OCI-LY7 (cell line): Measurements from ENCODE around the gene ZSCAN5C. TPM values are rescaled to one million over a fixed set of nuclear protein-coding genes. Genes with fewer than 3 reads are reported as not detected.
"Not testable (repeated sequence)": the region's sequence is repeated elsewhere in the genome, so short reads cannot be mapped to it uniquely, and the experiment has no call there.

Experiments
- BruUV-seq: library from RNA; stranded (reverse); fragments of 400-500 nt; replicated peaks from 2 replicates; lab custom pipeline; 2021; lab: Mats Ljungman, UMichigan
- CTCF ChIA-PET: fragments of 300-600 bp; sonication (Branson Sonifier 250); formaldehyde crosslinking; loops from one replicate; lab custom pipeline; 2022; ENCODE audit warnings: antibody characterized with exemption; ENCODE audit not compliant: unreplicated experiment; lab: Charles Lee
- POLR2A ChIA-PET: fragments of 300-600 bp; sonication (Branson Sonifier 250); formaldehyde crosslinking; loops from one replicate; lab custom pipeline; 2022; ENCODE audit warnings: antibody characterized with exemption; lab: Charles Lee
- DNase-seq: peaks from one replicate; pipeline ENCODE4 v3.0.0-alpha.2; 2015; ENCODE audit warnings: low spot score
- H2AFZ ChIP-seq: fragments of 200-600 bp; sonication (generic), shearing (Covaris generic); 2 replicates; pipeline ENCODE4 v1.6.1; 2014; ENCODE audit warnings: mild to moderate bottlenecking, antibody characterized with exemption, low read length, moderate library complexity
- H3K27ac ChIP-seq: fragments of 200-600 bp; sonication (generic); 2 replicates; pipeline ENCODE4 v1.5.1; 2014; ENCODE audit warnings: mixed run types, low read depth, mild to moderate bottlenecking, moderate library complexity, low read length, inconsistent platforms; ENCODE audit not compliant: poor library complexity, severe bottlenecking
- H3K36me3 ChIP-seq: fragments of 200-600 bp; sonication (generic); 2 replicates; pipeline ENCODE4 v1.6.1; 2014; ENCODE audit warnings: mild to moderate bottlenecking, antibody characterized with exemption, low read length, moderate library complexity, mixed read lengths; ENCODE audit not compliant: insufficient read depth
- H3K4me1 ChIP-seq: fragments of 200-600 bp; sonication (generic); 2 replicates; pipeline ENCODE4 v1.5.1; 2014; ENCODE audit warnings: mild to moderate bottlenecking, low read length; ENCODE audit not compliant: insufficient read depth, poor library complexity, severe bottlenecking
- H3K4me2 ChIP-seq: fragments of 200-600 bp; sonication (generic); 2 replicates; pipeline ENCODE4 v1.6.1; 2014; ENCODE audit warnings: mild to moderate bottlenecking, low read length
- H3K4me3 ChIP-seq: fragments of 200-600 bp; sonication (generic); 2 replicates; pipeline ENCODE4 v1.5.1; 2014; ENCODE audit warnings: mild to moderate bottlenecking, low read depth, low read length; ENCODE audit not compliant: poor library complexity, severe bottlenecking
- H3K79me2 ChIP-seq: fragments of 200-600 bp; sonication (generic); 2 replicates; pipeline ENCODE4 v1.6.1; 2016; ENCODE audit warnings: low read depth, mild to moderate bottlenecking, low read length, moderate library complexity, mixed read lengths; ENCODE audit not compliant: insufficient read depth
- H3K9me2 ChIP-seq: fragments of 200-600 bp; sonication (generic); 2 replicates; pipeline ENCODE4 v1.6.1; 2016; ENCODE audit warnings: mild to moderate bottlenecking, low read length, mixed read lengths; ENCODE audit not compliant: insufficient read depth
- H3K9me3 ChIP-seq: fragments of 200-600 bp; sonication (generic); 2 replicates; pipeline ENCODE4 v1.6.1; 2014; ENCODE audit warnings: mild to moderate bottlenecking, mixed run types, low read length, mixed read lengths
- H4K20me1 ChIP-seq: fragments of 200-600 bp; sonication (generic); 2 replicates; pipeline ENCODE4 v1.6.1; 2014; ENCODE audit warnings: mild to moderate bottlenecking, antibody characterized with exemption, low read length, moderate library complexity, mixed read lengths; ENCODE audit not compliant: insufficient read depth
- CTCF ChIP-seq: fragments of 200-600 bp; sonication (generic); conservative IDR thresholded peaks from 2 replicates; pipeline ENCODE4 v1.5.1; 2014; ENCODE audit warnings: mild to moderate bottlenecking, antibody characterized with exemption, low read length, moderate library complexity, mixed read lengths
- EZH2phosphoT487 ChIP-seq: fragments of 200-600 bp; sonication (generic); IDR thresholded peaks from 2 replicates; pipeline ENCODE4 v1.6.1; 2018; ENCODE audit warnings: low read depth, borderline replicate concordance, mild to moderate bottlenecking, mixed run types, antibody characterized with exemption, low read length, moderate library complexity, mixed read lengths
- intact Hi-C: fragments of 100-400 bp; cut with micrococcal nuclease; formaldehyde crosslinking; loops from one replicate; pipeline ENCODE4 v1.10.0; 2022; ENCODE audit not compliant: unreplicated experiment
- total RNA-seq, 2 experiments: library from RNA; depleted of rRNA in 1 of 2; stranded (reverse); fragments of >200 nt in 1 of 2; shearing (Covaris generic) in 1 of 2; gene quantifications; 2 replicates each; pipeline ENCODE4 v1.2.3, GENCODE V29; 2014 to 2022

ZSCAN5C gene
- total RNA-seq, 2 experiments from 2014 or later, result not detected

GRCh38 chr19:56174086-56174485 lies 28.0 kb upstream of the ZSCAN5C start:
- no peak for DNase-seq
- H3K36me3 ChIP-seq, result no peaks in the 10 kb centered on the region
- no peaks in the 10 kb centered on the region for H3K79me2 ChIP-seq
- H3K9me3 ChIP-seq, result no peaks in the 10 kb centered on the region
- H4K20me1 ChIP-seq, result no peaks in the 10 kb centered on the region
- H3K4me2 ChIP-seq, result no peak overlapping the region
- no TSS peak for BruUV-seq
- H3K9me2 ChIP-seq, result no peaks in the 10 kb centered on the region
- no peak overlapping the region for H3K4me3 ChIP-seq
- H2AFZ ChIP-seq, result no peak overlapping the region
- intact Hi-C loops, result no loop called here
- TF ChIP-seq CTCF, result no peak
- no peak for TF ChIP-seq EZH2phosphoT487
- no peaks in the 10 kb centered on the region for H3K4me1 ChIP-seq
- no peak overlapping the region for H3K27ac ChIP-seq
- POLR2A ChIA-PET, result no interaction called here
- CTCF ChIA-PET, result no interaction called here

DNA sequence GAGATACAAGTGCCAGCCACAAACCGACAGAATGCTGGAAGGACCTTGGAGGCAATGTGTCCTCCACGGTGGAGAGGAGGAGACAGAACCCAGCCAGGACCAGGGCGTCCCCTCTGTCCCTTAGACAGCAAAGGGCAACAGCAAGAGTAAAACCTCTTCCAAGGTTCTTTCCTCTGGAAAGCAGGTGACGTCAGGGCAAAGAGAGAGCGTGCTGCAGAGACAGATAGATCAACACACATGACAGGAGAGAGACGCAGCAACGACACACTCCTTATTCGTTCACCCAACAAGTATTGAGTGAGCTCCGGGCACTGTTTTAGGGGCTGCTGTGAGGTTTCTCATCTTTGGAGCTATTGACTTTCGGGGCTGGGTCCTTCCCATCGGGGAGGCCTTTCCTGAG lies 27.5 kb upstream of the ZSCAN5C start:
- TF ChIP-seq CTCF, result no peak
- TF ChIP-seq EZH2phosphoT487, result no peak
- Histone ChIP-seq H3K9me2 (no peaks in the 10 kb centered on the region), H3K36me3 (no peaks in the 10 kb centered on the region), H3K27ac (no peak overlapping the region), H3K4me1 (no peaks in the 10 kb centered on the region), H3K9me3 (no peaks in the 10 kb centered on the region), H3K4me2 (no peak overlapping the region), H2AFZ (no peak overlapping the region), H4K20me1 (no peaks in the 10 kb centered on the region), H3K4me3 (no peak overlapping the region), H3K79me2 (no peaks in the 10 kb centered on the region)
- CTCF ChIA-PET, result no interaction called here
- BruUV-seq, result no TSS peak
- intact Hi-C loops, result no loop called here
- DNase-seq, result no peak
- POLR2A ChIA-PET, result no interaction called here

DNA sequence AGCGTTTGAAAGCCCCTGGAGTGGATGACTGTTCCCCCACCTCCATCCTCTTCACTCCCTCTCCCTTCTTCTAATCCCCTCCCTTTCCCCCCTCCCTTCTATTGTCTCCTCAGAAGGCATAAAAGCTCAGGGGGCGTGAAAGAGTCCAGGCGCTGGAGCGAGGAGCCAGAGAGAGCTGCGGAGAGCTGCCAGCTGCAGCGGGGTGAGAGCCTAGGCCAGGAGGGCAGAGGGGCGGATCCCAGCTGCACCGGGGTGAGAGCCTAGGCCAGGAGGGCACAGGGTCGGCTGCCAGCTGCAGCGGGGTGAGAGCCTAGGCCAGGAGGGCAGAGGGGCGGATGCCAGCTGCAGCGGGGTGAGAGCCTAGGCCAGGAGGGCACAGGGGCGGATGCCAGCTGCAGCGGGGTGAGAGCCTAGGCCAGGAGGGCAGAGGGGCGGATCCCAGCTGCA lies 26.2 kb upstream of the ZSCAN5C start, which contains the start of gene GALP:
GALP (plus strand) TSS at position 148 of the 447 bp plus-strand sequence. CDS start 1,101 bp downstream, outside the sequence.
- CTCF ChIA-PET, H3K4me3 ChIP-seq, H3K27ac ChIP-seq, DNase-seq, H2AFZ ChIP-seq, POLR2A ChIA-PET, H3K4me1 ChIP-seq, H3K4me2 ChIP-seq, H3K9me3 ChIP-seq, H3K79me2 ChIP-seq, intact Hi-C loops, H4K20me1 ChIP-seq, H3K9me2 ChIP-seq, BruUV-seq, H3K36me3 ChIP-seq: not testable (repeated sequence)

- intact Hi-C loops, CTCF ChIA-PET, H3K9me3 ChIP-seq, BruUV-seq, H3K36me3 ChIP-seq, H4K20me1 ChIP-seq, H3K27ac ChIP-seq, POLR2A ChIA-PET, H3K4me2 ChIP-seq, H3K9me2 ChIP-seq, H3K4me3 ChIP-seq, H3K79me2 ChIP-seq, H3K4me1 ChIP-seq, DNase-seq, H2AFZ ChIP-seq: not testable (repeated sequence)
Observed at GRCh38 chr19:56176310-56176709, 25.8 kb upstream of the ZSCAN5C start.
